ENCODE results near the gene HK3.

The HK3 gene

DNA sequence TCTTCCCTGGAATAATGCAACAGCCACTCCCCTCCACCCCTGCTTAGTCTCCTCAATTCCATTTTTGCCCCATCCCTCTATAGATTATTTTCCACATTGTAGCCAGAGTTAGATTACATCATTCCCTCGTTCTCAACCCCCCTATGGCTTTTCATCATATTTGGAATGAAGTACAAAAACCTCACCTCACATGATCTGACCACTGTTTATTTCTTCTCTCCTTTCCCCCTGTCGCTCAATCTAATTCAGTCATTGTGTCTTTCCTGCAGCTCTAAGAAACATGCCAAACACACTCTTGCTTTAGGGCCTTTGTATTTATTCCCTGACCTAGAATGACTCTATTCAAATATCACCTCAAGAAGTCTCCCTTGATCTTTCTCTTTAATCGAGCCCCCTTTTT lies 22.6 kb upstream of the HK3 start:
- Histone ChIP-seq H3K9me3 (replicated peaks; ENCODE audit: insufficient read depth, low read length) (no peaks in the 10 kb centered on the region), H3K27me3 (replicated peaks; ENCODE audit: insufficient read depth, low read length) (no peaks in the 10 kb centered on the region), H3K27ac (ENCODE audit: low read length) (no peak overlapping the region), H3K79me2 (ENCODE audit: low read length) (peaks cover 10% of the 10 kb centered on the region), H3K9me2 (replicated peaks; ENCODE audit: insufficient read depth, low read length) (no peaks in the 10 kb centered on the region), H2AFZ (ENCODE audit: low read length) (no peak overlapping the region), H3K9ac (ENCODE audit: low read length) (no peak overlapping the region), H4K20me1 (ENCODE audit: insufficient read depth, low read length) (no peaks in the 10 kb centered on the region; the same call in 1 of the 2 replicates), H3K36me3 (replicated peaks; ENCODE audit: insufficient read depth, low read length) (no peaks in the 10 kb centered on the region; the same call in none of the 2 replicates), H3K4me3 (ENCODE audit: low read length) (no peak overlapping the region), H3K4me2 (ENCODE audit: low read depth, low read length) (no peak overlapping the region), H3F3A (ENCODE audit: insufficient read depth, low read length) (no peaks in the 10 kb centered on the region; the same call in 1 of the 2 replicates), H3K4me1 (ENCODE audit: low read length) (peaks cover 12% of the 10 kb centered on the region)
- TF ChIP-seq, protein P1, sequence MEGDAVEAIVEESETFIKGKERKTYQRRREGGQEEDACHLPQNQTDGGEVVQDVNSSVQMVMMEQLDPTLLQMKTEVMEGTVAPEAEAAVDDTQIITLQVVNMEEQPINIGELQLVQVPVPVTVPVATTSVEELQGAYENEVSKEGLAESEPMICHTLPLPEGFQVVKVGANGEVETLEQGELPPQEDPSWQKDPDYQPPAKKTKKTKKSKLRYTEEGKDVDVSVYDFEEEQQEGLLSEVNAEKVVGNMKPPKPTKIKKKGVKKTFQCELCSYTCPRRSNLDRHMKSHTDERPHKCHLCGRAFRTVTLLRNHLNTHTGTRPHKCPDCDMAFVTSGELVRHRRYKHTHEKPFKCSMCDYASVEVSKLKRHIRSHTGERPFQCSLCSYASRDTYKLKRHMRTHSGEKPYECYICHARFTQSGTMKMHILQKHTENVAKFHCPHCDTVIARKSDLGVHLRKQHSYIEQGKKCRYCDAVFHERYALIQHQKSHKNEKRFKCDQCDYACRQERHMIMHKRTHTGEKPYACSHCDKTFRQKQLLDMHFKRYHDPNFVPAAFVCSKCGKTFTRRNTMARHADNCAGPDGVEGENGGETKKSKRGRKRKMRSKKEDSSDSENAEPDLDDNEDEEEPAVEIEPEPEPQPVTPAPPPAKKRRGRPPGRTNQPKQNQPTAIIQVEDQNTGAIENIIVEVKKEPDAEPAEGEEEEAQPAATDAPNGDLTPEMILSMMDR (IDR thresholded peaks at IDR 0.05; ENCODE audit: low read length): no peak
- TF ChIP-seq EZH2phosphoT487 (IDR thresholded peaks at IDR 0.05; ENCODE audit: low read length) (no peak), EZH2 (optimal IDR thresholded peaks at IDR 0.05; ENCODE audit: low read depth, low read length) (no peak)
- DNase-seq: no peak

DNA sequence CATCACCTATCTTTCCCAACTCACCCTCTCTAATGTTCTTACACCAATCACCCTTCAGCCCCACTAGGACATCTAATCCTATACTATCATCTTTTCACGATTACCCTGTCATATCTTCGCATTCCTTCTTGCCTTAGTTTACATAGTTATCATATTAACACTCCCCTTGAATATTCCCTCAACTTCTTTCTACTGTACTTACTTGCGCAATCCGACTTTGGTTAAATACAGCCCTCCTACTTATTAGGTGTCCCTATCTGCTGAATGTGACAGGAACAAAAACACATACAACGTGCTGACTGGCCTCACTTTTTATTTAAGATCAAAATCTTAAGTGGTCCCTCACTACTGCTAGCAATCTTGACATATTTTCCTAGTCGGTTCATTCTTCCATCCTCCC lies 19.5 kb upstream of the HK3 start:
- H3K27ac ChIP-seq (ENCODE audit: low read length): no peak overlapping the region
- H3K36me3 ChIP-seq (replicated peaks; ENCODE audit: insufficient read depth, low read length): no peaks in the 10 kb centered on the region; the same call in 1 of the 2 replicates
- TF ChIP-seq EZH2 (optimal IDR thresholded peaks at IDR 0.05; ENCODE audit: low read depth, low read length) (no peak), EZH2phosphoT487 (IDR thresholded peaks at IDR 0.05; ENCODE audit: low read length) (no peak)
- TF ChIP-seq, protein P1 (IDR thresholded peaks at IDR 0.05; ENCODE audit: low read length): no peak
- no peaks in the 10 kb centered on the region for H3K27me3 ChIP-seq (replicated peaks; ENCODE audit: insufficient read depth, low read length)
- H3K4me1 ChIP-seq (ENCODE audit: low read length): peaks cover 23% of the 10 kb centered on the region
- peaks cover 16% of the 10 kb centered on the region for H3K79me2 ChIP-seq (ENCODE audit: low read length)
- no peaks in the 10 kb centered on the region; the same call in 1 of the 2 replicates for H4K20me1 ChIP-seq (ENCODE audit: insufficient read depth, low read length)
- no peaks in the 10 kb centered on the region for H3K9me2 ChIP-seq (replicated peaks; ENCODE audit: insufficient read depth, low read length)
- no peaks in the 10 kb centered on the region for H3K9me3 ChIP-seq (replicated peaks; ENCODE audit: insufficient read depth, low read length)
- H3K4me3 ChIP-seq (ENCODE audit: low read length): no peak overlapping the region
- no peak overlapping the region for H3K4me2 ChIP-seq (ENCODE audit: low read depth, low read length)
- no peak overlapping the region for H2AFZ ChIP-seq (ENCODE audit: low read length)
- peaks cover 4% of the 10 kb centered on the region for H3F3A ChIP-seq (ENCODE audit: insufficient read depth, low read length)
- DNase-seq: no peak
- H3K9ac ChIP-seq (ENCODE audit: low read length): no peak overlapping the region

DNA sequence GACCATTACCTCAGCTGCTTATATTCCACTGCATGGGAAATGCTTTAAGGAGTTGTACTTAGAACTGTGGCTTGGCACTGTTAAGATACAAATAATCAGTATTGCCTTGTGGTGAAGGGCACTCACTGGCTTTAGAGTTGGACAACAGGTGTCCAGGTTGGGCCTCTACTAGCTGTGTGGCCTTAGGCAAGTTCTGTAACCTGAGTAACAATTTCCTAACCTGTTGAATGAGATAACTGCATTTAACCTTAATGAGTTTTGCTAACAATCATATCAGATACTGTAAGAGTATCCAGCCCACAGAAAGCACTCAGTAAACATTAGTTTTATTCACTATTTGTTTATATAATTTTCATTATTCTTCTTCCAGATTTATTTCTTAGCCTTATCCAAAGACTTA lies 17.2 kb upstream of the HK3 start:
- peaks cover 19% of the 10 kb centered on the region for H3K79me2 ChIP-seq (ENCODE audit: low read length)

More for the DNA sequence above, 17.2 kb upstream of the HK3 start:
- no peak overlapping the region for H3K9ac ChIP-seq (ENCODE audit: low read length)
- H3K36me3 ChIP-seq (replicated peaks; ENCODE audit: insufficient read depth, low read length): no peaks in the 10 kb centered on the region; the same call in 1 of the 2 replicates
- H3K4me2 ChIP-seq (ENCODE audit: low read depth, low read length): no peak overlapping the region
- TF ChIP-seq, protein P1 (IDR thresholded peaks at IDR 0.05; ENCODE audit: low read length): no peak
- TF ChIP-seq EZH2 (optimal IDR thresholded peaks at IDR 0.05; ENCODE audit: low read depth, low read length) (no peak), EZH2phosphoT487 (IDR thresholded peaks at IDR 0.05; ENCODE audit: low read length) (no peak)
- no peak for DNase-seq
- H3K4me1 ChIP-seq (ENCODE audit: low read length): peaks cover 23% of the 10 kb centered on the region
- H3K27ac ChIP-seq (ENCODE audit: low read length): peak overlapping the region; percentile 25; the same call in 1 of the 2 replicates
- H3F3A ChIP-seq (ENCODE audit: insufficient read depth, low read length): peaks cover 4% of the 10 kb centered on the region
- H3K9me3 ChIP-seq (replicated peaks; ENCODE audit: insufficient read depth, low read length): no peaks in the 10 kb centered on the region
- no peaks in the 10 kb centered on the region for H3K9me2 ChIP-seq (replicated peaks; ENCODE audit: insufficient read depth, low read length)
- H3K27me3 ChIP-seq (replicated peaks; ENCODE audit: insufficient read depth, low read length): no peaks in the 10 kb centered on the region
- no peak overlapping the region for H3K4me3 ChIP-seq (ENCODE audit: low read length)
- H4K20me1 ChIP-seq (ENCODE audit: insufficient read depth, low read length): no peaks in the 10 kb centered on the region; the same call in 1 of the 2 replicates
- no peak overlapping the region for H2AFZ ChIP-seq (ENCODE audit: low read length)

All from MM.1S (cell line).